Stimulated activated CD8-positive, alpha-beta memory T cell treated with anti-CD3 and anti-CD28 coated beads, Interleukin-7, amount 100 ng/mL, for 4 hours (primary cell): ENCODE data around the gene DMAP1.
A peak's percentile ranks its signal among the peaks of the same experiment; 100 is the strongest.
"Not testable (repeated sequence)": the region's sequence is repeated elsewhere in the genome, so short reads cannot be mapped to it uniquely, and the experiment has no call there.

Experiments used
- DNase-seq, 2 donors: peaks; one replicate each; pipeline ENCODE4 v3.0.0-alpha.2; 2020; ENCODE audit warnings: low read depth in 2 of 2

Gene DMAP1, protein sequence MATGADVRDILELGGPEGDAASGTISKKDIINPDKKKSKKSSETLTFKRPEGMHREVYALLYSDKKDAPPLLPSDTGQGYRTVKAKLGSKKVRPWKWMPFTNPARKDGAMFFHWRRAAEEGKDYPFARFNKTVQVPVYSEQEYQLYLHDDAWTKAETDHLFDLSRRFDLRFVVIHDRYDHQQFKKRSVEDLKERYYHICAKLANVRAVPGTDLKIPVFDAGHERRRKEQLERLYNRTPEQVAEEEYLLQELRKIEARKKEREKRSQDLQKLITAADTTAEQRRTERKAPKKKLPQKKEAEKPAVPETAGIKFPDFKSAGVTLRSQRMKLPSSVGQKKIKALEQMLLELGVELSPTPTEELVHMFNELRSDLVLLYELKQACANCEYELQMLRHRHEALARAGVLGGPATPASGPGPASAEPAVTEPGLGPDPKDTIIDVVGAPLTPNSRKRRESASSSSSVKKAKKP

DNA sequence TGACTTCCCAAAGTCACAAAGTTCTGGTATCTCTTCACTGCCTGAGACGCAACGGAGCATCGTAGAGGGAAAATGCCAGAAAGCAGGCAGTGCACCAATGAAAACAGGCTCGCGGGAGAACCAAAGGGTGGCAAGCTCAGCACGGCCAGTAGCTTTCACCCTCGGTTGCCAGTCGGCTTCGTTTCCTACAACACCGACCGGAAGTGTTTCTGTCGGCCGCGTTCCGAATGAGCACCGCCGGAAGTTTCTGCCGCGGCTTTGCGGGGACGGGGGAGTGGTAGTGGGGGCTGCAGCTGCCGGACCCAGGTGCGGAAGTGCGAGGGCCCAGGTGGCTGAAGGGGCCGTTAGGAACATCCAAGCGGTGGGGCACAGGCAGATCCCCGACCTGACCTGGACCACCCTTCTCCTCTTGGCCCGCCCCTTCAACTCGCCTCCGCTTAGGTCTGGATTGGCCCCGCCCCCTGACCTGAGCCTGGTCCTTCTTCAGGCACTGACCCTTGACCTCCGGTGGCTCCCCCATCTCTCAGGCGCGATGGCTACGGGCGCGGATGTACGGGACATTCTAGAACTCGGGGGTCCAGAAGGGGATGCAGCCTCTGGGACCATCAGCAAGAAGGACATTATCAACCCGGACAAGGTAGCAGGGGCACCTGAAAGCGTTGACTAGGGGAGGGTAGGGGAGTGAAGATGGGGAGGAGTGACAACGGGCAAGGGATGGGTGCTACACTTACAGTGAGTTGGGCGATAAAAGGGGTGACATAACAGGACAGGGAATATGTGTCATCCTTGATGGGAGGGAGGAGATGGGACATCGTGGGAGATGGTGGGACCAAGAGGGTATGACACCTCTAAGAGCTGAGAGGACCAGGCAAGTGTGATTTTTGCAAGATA lies at the start of gene DMAP1:
Gene DMAP1 (plus strand): TSS at position 250 of the 891 bp plus-strand sequence. CDS start 283 bp downstream, at position 533.
- peak; percentile 66 to 79 for DNase-seq

DNA sequence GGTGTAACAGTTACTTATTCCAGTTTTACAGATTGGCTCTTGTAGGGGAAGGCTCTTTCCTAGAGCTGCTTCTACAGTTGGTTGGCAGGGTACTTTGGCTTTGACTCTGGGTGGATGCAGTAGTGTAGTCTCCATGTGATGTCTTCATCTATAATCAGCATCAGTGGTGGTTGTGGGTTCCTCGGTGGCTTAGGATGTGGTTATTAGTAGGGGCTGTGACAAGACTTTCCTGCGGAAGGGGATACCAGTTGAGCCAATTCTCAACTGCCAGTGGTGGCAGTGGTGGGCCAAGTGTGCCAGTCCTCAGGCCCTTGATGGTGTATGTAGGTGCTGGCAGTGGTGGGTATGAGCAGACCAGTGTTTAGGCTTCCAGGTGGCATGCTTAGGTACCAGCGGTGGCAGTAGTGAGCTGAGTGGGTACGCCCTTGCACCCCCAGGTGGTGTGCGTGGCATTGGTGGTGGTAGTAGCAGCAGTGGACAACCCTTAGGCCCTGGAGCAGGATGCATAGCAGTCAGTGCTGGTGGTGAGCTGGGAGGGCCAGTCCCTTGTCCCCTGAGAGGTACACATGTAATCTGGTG lies 44.7 kb upstream of the DMAP1 start:
- DNase-seq, result no peak

DNA sequence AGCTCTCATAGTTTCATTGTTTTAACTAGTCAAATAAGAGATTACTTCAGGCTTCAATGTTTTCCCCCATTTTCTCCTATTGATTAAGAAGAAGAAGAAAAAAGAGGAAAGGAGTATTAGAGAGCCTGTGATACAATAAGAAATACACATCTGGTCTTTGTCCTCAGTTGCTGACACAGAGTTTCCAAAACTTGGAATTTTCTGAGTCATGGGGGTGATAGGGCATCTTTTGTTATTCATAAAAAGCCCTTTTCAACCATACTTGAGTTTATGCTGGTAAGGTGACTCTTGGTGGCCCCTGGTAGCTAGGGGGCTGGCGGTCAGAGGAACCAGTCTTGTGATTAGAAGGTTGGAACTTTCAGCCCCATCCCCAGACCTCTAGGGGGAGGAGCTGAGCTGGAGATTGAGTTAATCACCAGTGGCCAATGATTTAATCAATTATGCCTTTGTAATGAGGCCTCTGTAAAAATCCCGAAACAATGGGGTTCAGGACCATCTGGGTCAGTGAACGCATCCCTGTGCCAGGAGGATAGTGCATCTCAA lies 42.9 kb upstream of the DMAP1 start:
- no peak for DNase-seq

DNA sequence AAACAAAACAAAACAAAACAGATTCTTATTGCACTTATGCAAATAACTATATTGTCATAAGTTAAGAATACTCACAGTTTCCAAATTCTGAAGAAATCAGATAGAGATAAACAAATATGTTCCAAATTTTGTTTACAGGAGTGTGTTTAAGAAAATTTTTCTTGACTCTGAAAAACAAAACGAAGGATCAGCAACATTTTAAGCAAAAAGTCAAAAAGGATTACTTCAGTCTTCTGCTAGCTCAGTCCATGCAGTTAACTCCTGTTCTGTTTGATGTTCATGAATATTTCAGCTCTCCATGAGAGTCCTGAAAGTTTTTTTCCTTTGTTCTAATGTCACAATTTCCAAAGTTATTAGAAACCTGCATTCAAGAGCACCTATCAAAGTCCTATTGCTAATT lies 38.6 kb upstream of the DMAP1 start:
- DNase-seq, result no peak

DNA sequence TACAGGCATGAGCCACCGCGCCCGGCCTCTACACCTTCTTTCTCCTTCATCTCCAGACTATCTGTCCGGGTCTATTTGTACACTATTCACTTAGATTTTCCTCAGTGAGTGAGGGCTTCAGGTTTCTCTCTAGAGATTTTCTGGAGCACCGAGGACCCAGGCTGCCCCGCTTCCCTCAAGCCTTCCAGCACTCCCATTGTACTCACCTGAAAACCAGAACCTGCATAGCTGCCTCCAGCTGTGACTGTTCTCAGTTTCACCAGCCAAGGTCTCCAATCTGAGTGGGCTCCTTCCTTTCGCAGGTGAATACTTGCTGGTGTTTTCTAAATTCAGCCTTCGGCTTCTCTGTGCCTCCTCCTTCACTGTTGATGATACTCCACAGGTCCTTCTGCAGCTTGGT lies 12.9 kb upstream of the DMAP1 start:
- DNase-seq, result no peak

DNA sequence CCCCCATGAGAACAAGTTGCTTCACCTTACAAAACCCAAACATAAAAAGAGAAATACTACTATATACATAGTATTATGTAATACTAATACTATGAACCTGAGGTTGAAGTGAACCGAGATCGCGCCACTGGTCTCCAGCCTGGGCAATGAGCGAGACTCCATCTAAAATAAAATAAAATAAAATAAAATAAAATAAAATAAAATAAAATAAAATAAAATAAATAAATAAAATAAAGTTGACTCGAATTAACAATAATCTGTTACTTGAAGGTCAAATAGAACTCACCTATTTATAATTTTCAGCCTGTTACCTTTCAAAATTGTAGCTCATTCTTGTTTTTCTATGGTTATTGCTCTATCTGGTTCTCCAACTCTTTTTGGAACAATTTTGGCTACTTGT lies 6.7 kb upstream of the DMAP1 start:
- DNase-seq, result not testable (repeated sequence)

DNA sequence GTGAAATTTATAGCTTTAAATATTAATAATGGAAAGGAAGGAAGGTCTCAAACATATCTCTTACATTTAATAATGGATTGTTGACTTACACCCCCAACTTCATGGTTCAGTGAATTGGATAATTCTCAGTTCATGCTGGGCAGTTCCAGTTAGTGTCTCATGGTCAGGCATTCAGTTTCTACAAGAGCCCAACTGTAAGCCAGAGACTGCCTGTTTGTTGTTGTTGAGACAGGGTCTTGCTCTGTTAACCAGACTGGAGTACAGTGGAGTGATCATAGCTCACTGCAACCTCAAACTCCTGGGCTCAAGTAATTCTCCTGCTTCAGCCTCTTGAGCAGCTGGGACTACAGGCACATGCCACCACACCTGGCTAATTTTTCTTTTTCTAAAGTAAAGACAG lies 5.0 kb upstream of the DMAP1 start:
- DNase-seq, result no peak

DNA sequence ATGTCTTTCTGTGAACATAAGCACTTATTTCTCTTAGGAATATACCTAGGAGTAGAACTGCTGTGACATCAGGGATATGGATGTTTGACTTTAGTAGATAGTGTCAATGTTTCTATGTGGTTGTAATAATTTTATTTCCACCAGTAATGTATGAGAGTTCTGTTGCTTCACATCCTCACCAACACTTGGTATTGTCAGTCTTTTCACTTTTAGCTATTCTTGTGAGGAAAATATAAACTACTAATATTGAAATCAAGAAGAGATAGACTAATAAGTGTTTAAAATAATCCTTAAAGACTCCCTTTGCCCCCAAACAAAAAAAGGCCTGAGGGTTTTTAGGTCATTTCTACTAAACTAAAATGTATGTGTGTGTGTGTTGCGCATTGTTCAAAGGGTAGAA lies 2.7 kb upstream of the DMAP1 start:
- DNase-seq, result no peak

DNA sequence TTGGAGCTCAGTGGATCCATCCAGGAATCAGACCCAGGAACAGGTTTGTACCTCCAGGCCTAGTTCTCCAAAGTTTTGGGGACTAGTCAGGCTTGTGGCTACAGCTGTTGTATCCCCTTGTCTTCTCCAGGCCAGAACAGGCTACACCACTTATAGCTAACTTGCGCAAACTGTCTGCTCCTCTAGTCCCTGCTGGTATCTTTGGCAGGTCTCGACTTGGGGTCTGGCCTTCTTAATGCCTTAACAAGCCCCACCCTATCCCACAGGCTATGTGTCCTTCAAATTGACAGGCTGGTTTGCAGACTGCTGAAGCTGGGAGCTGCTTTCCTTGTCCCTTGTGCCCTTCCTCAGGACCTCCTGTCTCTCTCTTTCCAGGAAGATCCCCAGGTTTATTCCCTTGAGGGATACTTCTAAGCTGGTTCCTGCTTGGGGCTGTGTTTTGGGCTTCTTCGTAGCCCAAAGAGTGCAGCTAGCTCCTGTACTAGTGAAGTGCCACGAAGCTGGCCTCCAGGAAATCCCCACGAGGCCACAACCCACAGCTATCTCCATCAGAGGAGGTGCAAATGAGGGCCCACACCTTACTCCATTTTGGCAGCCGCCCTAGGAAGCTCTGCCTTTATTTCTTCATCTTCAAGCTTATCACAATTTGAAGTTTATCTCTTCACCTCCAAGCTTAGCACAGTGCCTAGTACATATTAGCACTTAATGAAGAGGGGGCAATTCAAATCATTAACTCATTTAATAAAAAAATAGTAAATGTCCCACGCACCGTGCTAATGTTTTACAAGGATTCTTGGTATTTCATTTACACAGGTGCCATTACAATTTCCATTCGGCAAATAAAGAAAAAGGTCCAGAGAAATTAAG lies 683 bp upstream of the DMAP1 start:
- peak in 1 of 2 donors; percentile 9 for DNase-seq

DNA sequence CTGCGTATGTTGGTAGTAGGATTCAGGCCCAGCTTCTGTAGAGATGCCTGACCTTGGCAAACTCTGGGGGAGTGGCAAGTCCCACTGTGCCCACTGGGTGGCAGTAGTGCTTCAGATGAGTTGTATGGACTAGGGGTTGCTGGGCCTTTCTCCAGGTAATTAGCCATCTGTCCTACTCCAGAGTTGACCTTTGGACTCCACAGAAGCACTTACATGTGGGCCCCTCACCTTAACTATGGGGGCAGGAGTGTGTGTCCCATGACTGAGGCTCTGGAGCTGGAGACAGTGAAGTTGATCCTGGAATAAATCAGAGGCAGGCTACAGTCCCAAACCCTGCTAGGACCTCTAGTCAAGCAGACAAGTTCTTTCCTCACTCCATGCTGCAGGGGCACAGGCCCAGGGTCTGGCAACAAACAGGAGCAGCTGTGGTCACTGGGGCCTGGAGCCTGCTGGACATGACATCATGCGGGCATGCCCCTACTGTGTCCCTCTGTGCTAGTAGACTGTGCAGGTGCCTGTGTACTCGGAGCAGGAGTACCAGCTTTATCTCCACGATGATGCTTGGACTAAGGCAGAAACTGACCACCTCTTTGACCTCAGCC lies 4.6 kb downstream of the DMAP1 start:
- peak; percentile 33 to 47 for DNase-seq

DNA sequence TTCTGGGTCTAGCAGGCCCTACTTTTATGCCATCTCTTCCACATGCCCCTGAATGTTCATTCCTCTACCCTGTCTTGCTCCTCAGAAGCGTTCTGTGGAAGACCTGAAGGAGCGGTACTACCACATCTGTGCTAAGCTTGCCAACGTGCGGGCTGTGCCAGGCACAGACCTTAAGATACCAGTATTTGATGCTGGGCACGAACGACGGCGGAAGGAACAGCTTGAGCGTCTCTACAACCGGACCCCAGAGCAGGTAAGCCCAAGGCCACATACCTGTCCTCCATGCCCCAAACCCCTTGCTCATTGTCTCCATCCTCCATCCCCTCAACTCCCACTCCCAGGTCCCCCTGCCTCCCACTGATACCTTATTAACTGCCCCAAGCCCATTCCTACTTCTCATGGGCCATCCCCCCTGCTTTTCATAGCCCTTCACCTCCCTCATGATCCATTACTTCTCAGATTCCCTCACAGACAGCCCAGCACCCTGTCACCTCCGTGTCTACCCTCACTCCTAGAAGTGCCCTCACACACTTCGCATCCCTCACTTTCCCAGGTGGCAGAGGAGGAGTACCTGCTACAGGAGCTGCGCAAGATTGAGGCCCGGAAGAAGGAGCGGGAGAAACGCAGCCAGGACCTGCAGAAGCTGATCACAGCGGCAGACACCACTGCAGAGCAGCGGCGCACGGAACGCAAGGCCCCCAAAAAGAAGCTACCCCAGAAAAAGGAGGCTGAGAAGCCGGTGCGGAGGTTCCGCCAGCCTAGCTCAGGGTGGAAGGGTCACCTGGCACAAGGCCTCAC lies 5.4 kb downstream of the DMAP1 start:
- DNase-seq, result no peak

DNA sequence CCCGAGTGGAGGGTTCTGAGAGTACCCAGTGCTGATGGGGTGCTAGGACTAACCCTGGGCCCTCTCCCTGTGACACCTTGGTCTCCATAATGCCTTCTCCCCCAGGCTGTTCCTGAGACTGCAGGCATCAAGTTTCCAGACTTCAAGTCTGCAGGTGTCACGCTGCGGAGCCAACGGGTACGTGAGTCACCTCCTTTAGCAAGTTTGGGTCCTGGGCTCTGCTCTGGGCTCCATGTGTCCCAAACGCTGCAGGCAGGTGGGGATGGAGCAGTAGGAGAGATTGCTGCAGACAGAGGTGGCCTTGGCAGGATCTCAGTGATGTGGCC lies 6.0 kb downstream of the DMAP1 start:
- DNase-seq, result no peak

DNA sequence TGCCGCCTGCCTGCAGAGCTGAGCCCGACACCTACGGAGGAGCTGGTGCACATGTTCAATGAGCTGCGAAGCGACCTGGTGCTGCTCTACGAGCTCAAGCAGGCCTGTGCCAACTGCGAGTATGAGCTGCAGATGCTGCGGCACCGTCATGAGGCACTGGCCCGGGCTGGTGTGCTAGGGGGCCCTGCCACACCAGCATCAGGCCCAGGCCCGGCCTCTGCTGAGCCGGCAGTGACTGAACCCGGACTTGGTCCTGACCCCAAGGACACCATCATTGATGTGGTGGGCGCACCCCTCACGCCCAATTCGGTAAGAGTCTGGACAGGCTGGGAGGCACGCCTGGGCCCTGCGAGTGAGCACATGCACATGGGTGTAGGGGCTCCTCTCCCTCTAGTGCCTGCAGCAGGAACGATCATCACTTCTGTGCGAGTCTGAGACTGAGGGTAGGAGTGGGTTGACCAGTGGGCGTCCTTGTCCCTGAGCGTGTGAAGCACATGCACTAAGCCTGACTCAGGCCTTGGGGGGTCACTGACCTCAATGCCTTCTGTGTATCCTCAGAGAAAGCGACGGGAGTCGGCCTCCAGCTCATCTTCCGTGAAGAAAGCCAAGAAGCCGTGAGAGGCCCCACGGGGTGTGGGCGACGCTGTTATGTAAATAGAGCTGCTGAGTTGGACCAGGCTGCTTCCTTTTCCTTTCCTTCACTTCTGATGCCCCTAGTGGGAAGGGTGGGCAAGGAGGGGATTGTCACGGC lies 6.9 kb downstream of the DMAP1 start:
- DNase-seq, result no peak

DNA sequence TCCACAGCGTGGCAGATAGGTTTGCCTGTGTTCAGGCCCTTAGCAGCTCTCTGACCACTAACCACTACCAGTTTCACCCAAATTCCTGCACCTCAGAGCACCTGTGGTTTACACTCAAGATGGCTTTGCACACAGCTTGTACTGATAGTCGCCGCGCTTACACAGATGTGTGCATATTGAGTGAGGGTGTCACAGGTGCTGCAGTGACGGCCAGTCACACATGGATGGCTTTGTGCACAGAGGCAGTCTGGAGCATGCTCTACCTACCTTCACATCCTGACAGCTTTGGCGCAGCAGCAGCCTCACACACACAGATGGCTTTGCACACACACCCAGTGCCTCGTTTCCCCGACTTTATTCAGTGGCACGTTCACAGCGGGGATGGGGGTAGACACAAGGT lies 7.5 kb downstream of the DMAP1 start:
- DNase-seq, result no peak

DNA sequence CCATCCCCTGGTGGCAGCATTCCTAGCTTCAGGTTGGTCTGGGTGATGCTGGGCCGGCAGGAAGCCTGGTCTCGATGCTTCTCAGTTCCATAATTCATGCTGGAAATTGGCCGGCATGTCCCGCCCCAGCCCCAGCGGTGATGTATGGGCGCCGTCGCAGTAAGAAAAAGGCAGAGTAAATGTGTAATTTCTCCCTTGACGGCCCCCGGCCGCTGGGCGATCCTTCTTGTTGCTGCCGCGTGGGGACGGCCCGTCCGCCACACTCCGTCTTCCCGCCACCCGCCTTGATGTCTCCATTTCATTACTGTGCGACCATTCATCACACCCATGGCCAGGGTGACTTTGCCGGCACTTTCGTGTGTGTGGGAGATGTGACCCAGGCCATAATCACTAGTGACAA lies 8.5 kb downstream of the DMAP1 start:
- no peak for DNase-seq

DNA sequence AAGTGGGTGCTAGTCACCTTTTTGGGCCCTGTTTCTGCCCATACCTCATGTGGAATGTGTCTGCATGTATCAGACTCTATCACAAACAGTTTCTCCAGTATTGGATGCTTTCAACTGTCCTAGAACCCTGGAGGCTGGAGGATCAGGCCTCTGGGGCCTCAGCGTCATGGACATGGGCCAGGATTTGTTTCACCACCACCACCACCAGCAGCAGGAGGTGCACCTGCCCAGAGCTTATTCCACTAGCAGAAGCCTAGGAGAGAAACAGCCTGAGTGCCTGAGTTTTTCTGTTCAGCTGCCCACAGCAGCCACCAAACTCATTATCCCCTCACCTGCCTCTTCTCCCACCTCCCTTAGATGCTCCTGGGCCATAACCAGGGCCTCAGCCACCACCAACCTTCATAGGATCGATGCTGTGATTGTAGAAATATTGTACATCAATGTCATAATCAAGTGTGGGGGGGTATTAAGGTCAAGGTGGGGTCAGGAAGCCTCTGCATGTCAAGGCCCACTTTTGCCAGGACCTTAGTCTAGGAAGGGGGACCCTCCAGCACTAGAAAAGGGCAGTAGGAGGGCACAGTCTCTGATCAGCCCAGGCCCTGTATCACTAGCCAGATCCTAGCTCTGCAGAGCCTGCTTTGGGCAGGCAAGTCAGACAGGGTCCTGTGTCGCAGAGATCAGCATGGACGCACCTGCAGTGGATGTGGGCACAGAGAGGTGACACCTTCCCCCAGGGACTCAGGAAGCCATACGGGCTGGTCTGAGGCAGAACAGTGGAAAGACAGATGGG lies 9.3 kb downstream of the DMAP1 start:
- DNase-seq, result no peak

DNA sequence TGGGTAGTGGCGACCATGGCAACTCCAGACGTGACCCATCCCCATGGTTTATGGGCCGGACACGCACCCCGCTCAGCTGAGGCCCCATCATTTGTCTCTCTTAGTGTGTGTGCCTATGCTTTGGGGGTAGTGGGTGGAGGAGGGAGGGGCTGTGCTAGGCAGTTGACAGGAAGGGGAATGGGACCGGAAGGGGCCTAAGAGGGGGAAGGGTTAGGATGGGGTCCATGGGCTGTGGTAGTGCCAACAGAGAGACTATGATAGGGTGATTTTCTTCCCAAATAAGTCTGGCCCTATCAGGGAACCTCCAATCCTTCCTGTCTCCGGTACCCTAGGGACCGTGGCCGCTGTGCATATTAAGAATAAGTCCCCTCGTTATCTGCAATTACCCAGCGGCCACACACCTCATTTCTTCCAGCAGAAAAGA lies 9.9 kb downstream of the DMAP1 start:
- DNase-seq, result no peak

DNA sequence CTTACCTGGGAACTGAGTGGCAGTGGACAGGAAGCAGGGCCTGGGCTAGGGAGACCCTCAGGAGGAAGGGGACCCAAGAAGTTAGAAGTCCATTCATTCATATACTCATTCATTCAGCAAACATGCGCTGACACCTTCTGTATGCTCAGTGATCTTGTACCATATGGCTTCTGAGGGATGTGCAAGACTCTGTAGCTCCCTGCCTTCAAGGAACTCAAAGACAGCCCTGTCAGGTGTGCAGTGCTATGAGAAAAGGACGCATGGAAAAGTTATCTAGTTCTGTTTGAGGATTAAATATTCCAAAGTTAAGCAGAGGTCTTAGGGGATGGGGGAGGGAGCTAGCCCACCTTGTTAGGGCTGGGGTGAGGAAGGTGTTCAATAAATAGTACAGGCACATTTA lies 12.5 kb downstream of the DMAP1 start:
- DNase-seq, result no peak
